HFFc6 (cell line): ENCODE data around the gene PRDM16. TPM values are rescaled to one million over a fixed set of nuclear protein-coding genes. Genes with fewer than 3 reads are reported as not detected.

Experiments used
- DNase-seq: peaks from one replicate; pipeline ENCODE4 v3.0.0-alpha.2; 2018
- H3K27ac Mint-ChIP-seq: 2 replicates; pipeline ENCODE4 v1.8.0; 2020; ENCODE audit warnings: mild to moderate bottlenecking, mixed read lengths
- H3K27me3 Mint-ChIP-seq: 2 replicates; pipeline ENCODE4 v1.8.0; 2021; ENCODE audit warnings: mild to moderate bottlenecking, moderate library complexity, mixed read lengths; ENCODE audit not compliant: insufficient read depth
- H3K36me3 Mint-ChIP-seq: 2 replicates; pipeline ENCODE4 v1.8.0; 2021; ENCODE audit warnings: low read depth, mixed read lengths
- H3K4me1 Mint-ChIP-seq: 2 replicates; pipeline ENCODE4 v1.8.0; 2020; ENCODE audit warnings: low read depth, mixed read lengths
- H3K4me3 Mint-ChIP-seq: 2 replicates; pipeline ENCODE4 v1.8.0; 2020; ENCODE audit warnings: mild to moderate bottlenecking, moderate library complexity, mixed read lengths
- H3K9me3 Mint-ChIP-seq: 2 replicates; pipeline ENCODE4 v1.8.0; 2020; ENCODE audit warnings: mild to moderate bottlenecking, mixed read lengths
- CTCF ChIP-seq: fragments of 200-600 bp; sonication (generic); IDR thresholded peaks from 2 replicates; pipeline ENCODE4 v1.5.0; 2021; ENCODE audit warnings: antibody characterized with exemption, mild to moderate bottlenecking
- total RNA-seq, 6 experiments: library from RNA; stranded (reverse); fragmentation: NEBNext Ultra II Directional; extraction: Animal tissue kit (Norgen Biotek cat#: 25700); gene quantifications; 2 replicates in 1 of 6; 3 replicates in 5 of 6; pipeline ENCODE4 v1.2.3, GENCODE V29; 2021

Gene PRDM16
- total RNA-seq, 6 experiments from 2014 or later, result not detected

GRCh38 chr1:3261007-3261968 lies 192.3 kb downstream of the PRDM16 start:
- Mint-ChIP-seq H3K4me1 (no peaks in the 10 kb centered on the region), H3K4me3 (no peak overlapping the region), H3K36me3 (no peaks in the 10 kb centered on the region; the same call in 1 of the 2 replicates), H3K27ac (no peak overlapping the region), H3K9me3 (peaks cover 22% of the 10 kb centered on the region), H3K27me3 (peaks cover 16% of the 10 kb centered on the region)
- TF ChIP-seq CTCF, result no peak
- DNase-seq, result no peak

DNA sequence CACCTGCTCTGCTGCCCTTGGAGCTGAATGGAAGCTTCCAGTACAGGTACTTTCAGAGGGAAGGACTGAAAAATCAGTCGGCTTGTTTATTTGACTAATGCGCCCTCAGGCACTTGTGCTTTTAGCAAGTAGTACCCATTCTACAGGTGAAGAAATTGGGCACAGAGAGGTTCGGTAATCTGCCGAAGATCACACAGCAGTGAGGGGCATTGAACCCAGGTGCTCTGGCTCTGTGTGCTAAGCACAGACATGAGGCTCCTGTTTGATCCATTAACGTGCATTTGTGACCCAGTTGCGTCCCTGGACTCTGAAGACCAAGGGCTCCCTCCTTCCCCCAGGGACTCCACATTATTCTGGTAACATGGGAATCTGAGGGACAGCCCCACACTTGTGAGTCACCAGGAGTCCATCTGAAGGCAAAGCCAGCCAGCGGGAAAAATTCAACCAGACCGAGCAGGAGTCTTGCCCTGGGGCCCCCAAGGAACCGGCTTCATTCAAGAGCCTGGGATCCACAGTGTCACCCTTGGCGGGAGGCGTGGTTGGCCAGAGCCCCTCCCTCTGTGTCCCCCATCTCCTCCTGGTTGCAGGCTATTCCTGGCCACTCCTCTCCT lies 193.1 kb downstream of the PRDM16 start:
- no peak for TF ChIP-seq CTCF
- Mint-ChIP-seq H3K4me3 (no peak overlapping the region), H3K27ac (no peak overlapping the region), H3K9me3 (peaks cover 22% of the 10 kb centered on the region), H3K27me3 (peaks cover 14% of the 10 kb centered on the region), H3K36me3 (no peaks in the 10 kb centered on the region; the same call in 1 of the 2 replicates), H3K4me1 (no peaks in the 10 kb centered on the region)
- DNase-seq, result no peak

- no peak for DNase-seq
- Mint-ChIP-seq H3K27me3 (peaks cover 14% of the 10 kb centered on the region), H3K9me3 (peaks cover 22% of the 10 kb centered on the region), H3K4me1 (no peaks in the 10 kb centered on the region), H3K27ac (no peak overlapping the region), H3K4me3 (no peak overlapping the region), H3K36me3 (no peaks in the 10 kb centered on the region; the same call in 1 of the 2 replicates)
- TF ChIP-seq CTCF, result no peak
These were observed 193.8 kb downstream of the PRDM16 start for GRCh38 chr1:3262681-3263286.

GRCh38 chr1:3263790-3264189 lies 194.8 kb downstream of the PRDM16 start:
- Mint-ChIP-seq H3K36me3 (no peaks in the 10 kb centered on the region; the same call in 1 of the 2 replicates), H3K9me3 (peaks cover 27% of the 10 kb centered on the region), H3K4me3 (no peak overlapping the region), H3K4me1 (no peaks in the 10 kb centered on the region), H3K27me3 (peaks cover 14% of the 10 kb centered on the region), H3K27ac (no peak overlapping the region)
- TF ChIP-seq CTCF, result no peak
- no peak for DNase-seq

DNA sequence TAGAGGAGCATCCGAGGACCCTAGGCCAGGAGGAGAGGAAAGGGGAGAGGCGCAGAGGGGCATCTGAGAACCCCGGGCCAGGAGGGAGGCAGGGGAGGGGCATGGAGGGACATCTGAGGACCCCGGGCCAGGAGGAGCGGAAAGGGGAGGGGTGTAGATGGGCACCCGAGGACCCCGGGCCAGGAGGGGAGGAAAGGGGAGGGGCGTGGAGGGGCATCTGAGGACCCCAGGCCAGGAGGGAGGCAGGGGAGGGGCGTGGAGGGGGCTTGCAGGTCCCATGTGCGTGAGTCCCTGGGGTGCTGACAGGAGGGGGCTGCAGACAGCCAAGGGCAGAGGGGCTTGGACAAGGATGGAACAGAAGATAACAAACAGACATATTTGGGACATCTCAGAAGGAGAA lies 195.5 kb downstream of the PRDM16 start:
- Mint-ChIP-seq H3K9me3 (peaks cover 33% of the 10 kb centered on the region), H3K27me3 (peaks cover 14% of the 10 kb centered on the region), H3K4me1 (no peaks in the 10 kb centered on the region), H3K27ac (no peak overlapping the region), H3K4me3 (no peak overlapping the region), H3K36me3 (no peaks in the 10 kb centered on the region; the same call in 1 of the 2 replicates)
- DNase-seq, result no peak
- TF ChIP-seq CTCF, result no peak
